Measurements from ENCODE around the gene TOE1. TPM values are rescaled to one million over a fixed set of nuclear protein-coding genes. Genes with fewer than 3 reads are reported as not detected.
A peak's percentile ranks its signal among the peaks of the same experiment; 100 is the strongest.

TOE1 gene
- total RNA-seq, 1 donor from 2014 or later, result 14.0 TPM

- no peaks in the 10 kb centered on the region for H3K9me3 Mint-ChIP-seq
- H3K4me1 Mint-ChIP-seq, result peaks cover 17% of the 10 kb centered on the region
- H3K27me3 Mint-ChIP-seq (ENCODE audit: low read depth), result no peaks in the 10 kb centered on the region
- H3K4me3 Mint-ChIP-seq, result no peak overlapping the region
- peaks cover 4% of the 10 kb centered on the region for H3K36me3 Mint-ChIP-seq
- TF ChIP-seq CTCF (IDR thresholded peaks at IDR 0.05; ENCODE audit: unreplicated experiment), result no peak
- no peak for DNase-seq (ENCODE audit: low spot score in 2 of 2, unreplicated experiment in 2 of 2)
- H3K27ac Mint-ChIP-seq, result no peak overlapping the region
These were observed 4.1 kb upstream of the TOE1 start for GRCh38 chr1:45335855-45336324.

GRCh38 chr1:45337630-45338325 lies 2.2 kb upstream of the TOE1 start:
- DNase-seq (ENCODE audit: low spot score in 2 of 2, unreplicated experiment in 2 of 2), result no peak
- Mint-ChIP-seq H3K4me1 (peaks cover 22% of the 10 kb centered on the region), H3K36me3 (peaks cover 4% of the 10 kb centered on the region), H3K4me3 (peak overlapping the region; percentile 23), H3K27me3 (ENCODE audit: low read depth) (no peaks in the 10 kb centered on the region), H3K27ac (no peak overlapping the region), H3K9me3 (no peaks in the 10 kb centered on the region)
- no peak for TF ChIP-seq CTCF (IDR thresholded peaks at IDR 0.05; ENCODE audit: unreplicated experiment)

GRCh38 chr1:45340816-45341466 lies 971 bp downstream of the TOE1 start:
- TF ChIP-seq CTCF (IDR thresholded peaks at IDR 0.05; ENCODE audit: unreplicated experiment), result no peak
- H3K27me3 Mint-ChIP-seq (ENCODE audit: low read depth), result no peaks in the 10 kb centered on the region
- H3K4me3 Mint-ChIP-seq, result peak overlapping the region; percentile 90
- H3K9me3 Mint-ChIP-seq, result no peaks in the 10 kb centered on the region
- H3K27ac Mint-ChIP-seq, result peak overlapping the region; percentile 93
- H3K36me3 Mint-ChIP-seq, result peaks cover 16% of the 10 kb centered on the region
- peaks cover 22% of the 10 kb centered on the region for H3K4me1 Mint-ChIP-seq
- DNase-seq (ENCODE audit: low spot score in 2 of 2, unreplicated experiment in 2 of 2), result no peak

GRCh38 chr1:45344499-45344898 lies 4.5 kb downstream of the TOE1 start:
- no peak overlapping the region for H3K4me3 Mint-ChIP-seq
- no peak for TF ChIP-seq CTCF (IDR thresholded peaks at IDR 0.05; ENCODE audit: unreplicated experiment)
- H3K27ac Mint-ChIP-seq, result no peak overlapping the region
- H3K27me3 Mint-ChIP-seq (ENCODE audit: low read depth), result no peaks in the 10 kb centered on the region
- H3K9me3 Mint-ChIP-seq, result no peaks in the 10 kb centered on the region
- DNase-seq (ENCODE audit: low spot score in 2 of 2, unreplicated experiment in 2 of 2), result no peak
- peaks cover 12% of the 10 kb centered on the region for H3K36me3 Mint-ChIP-seq
- peaks cover 22% of the 10 kb centered on the region for H3K4me1 Mint-ChIP-seq

- H3K36me3 Mint-ChIP-seq, result peaks cover 12% of the 10 kb centered on the region
- peaks cover 19% of the 10 kb centered on the region for H3K4me1 Mint-ChIP-seq
- H3K27ac Mint-ChIP-seq, result no peak overlapping the region
- H3K9me3 Mint-ChIP-seq, result no peaks in the 10 kb centered on the region
- H3K4me3 Mint-ChIP-seq, result no peak overlapping the region
- H3K27me3 Mint-ChIP-seq (ENCODE audit: low read depth), result no peaks in the 10 kb centered on the region
- no peak for TF ChIP-seq CTCF (IDR thresholded peaks at IDR 0.05; ENCODE audit: unreplicated experiment)
- no peak for DNase-seq (ENCODE audit: low spot score in 2 of 2, unreplicated experiment in 2 of 2)
These were observed 5.0 kb downstream of the TOE1 start for GRCh38 chr1:45345014-45345413.
